ENCODE data around the gene DAND5. TPM values are rescaled to one million over a fixed set of nuclear protein-coding genes. Genes with fewer than 3 reads are reported as not detected.
"Not testable (repeated sequence)": the region's sequence is repeated elsewhere in the genome, so short reads cannot be mapped to it uniquely, and the experiment has no call there.

Gene DAND5
- total RNA-seq, 1 donor from 2014 or later, result not detected

- no peak for DNase-seq
Observed at GRCh38 chr19:12967907-12968306, 1.5 kb upstream of the DAND5 start.

DNA sequence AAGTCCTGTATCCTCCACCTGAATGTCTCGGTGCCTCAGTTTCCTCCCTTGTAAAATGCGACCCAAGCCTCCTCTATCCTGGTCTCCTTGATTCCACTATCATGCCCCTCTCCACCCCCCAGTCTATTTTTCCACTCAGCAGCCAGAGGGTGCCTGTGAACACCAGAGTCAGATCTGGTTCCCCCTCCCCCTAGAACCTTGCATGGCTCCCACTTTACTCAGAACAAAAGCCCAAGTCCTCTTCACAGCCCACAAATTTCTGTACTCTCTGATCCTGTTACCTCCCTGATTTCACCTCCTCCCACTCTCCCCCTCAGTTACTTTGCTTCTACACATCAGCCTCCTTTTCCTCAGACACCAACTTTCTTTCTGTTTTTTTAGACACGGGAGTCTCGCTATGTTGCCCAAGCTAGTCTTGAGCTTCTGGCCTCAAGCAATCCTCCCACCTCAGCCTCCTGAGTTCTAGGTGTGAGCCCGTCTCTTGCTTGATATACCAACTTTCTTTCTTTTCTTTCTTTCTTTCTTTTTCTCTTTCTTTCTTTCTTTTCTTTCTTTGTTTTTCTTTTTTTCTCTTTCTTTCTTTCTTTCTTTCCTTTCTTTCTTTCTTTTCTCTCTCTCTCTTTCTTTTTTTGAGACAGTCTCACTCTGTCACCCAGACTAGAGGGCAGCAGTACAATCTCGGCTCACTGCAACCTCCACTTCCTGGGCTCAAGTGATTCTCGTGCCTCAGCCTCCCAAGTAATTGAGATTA, 869 bp downstream of the DAND5 start:
- no peak for DNase-seq

DNA sequence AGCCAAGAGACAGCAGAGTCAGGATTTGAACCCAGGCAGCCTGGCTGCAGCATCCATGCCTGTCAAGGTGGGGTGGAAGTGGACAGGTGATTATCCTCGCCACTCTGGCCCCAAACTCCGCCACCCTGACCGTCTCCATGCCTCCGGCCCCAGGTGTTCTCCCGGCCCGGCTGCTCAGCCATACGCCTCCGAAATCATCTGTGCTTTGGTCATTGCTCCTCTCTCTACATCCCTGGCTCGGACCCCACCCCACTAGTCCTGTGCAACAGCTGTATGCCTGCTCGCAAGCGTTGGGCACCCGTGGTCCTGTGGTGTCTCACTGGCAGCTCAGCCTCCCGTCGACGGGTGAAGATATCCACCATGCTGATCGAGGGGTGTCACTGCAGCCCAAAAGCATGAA, 3.9 kb downstream of the DAND5 start:
- no peak for DNase-seq

DNA sequence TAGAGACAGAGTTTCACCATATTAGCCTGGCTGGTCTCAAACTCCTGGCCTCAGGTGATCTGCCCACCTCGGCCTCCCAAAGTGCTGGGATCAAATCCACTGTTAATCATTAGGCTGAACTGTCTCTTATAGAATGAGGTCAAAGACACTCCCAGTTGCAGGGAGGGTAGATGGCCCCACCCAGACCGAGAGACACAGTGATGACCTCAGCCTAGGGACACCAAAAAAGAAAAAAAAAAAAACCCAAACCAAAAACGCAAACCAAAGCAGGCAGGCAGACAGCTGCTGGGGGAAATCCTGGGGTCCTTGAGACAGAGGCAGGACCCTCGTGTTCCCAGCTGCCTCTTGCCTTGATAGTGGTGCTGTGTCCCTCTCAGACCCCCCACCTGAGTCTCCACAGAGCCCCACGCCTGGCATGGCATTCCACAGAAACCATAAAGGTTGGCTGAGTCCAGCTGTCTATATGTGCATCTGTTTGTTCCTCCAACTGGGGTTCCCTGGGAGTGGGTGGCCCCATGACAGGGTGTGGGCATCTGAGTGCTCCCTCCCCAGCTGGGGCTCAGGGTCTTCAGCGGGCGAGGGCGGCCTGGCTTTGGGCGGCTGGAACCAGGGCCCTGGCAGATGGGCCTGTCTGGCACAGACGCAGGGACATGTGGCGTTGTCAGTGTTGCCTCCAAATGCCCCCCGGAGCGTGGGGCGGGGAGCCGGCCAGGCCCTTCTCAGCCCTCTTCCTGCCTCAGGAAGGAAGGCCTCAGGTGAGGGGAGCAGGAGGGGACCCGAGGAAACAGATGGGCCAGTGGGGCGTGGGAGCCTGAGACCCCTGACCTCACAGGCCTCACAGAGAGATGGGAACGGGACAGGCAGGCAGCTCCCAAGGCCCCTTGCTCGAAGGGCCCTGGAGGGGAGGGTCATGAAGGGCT, 5.2 kb downstream of the DAND5 start:
- DNase-seq, result no peak

DNA sequence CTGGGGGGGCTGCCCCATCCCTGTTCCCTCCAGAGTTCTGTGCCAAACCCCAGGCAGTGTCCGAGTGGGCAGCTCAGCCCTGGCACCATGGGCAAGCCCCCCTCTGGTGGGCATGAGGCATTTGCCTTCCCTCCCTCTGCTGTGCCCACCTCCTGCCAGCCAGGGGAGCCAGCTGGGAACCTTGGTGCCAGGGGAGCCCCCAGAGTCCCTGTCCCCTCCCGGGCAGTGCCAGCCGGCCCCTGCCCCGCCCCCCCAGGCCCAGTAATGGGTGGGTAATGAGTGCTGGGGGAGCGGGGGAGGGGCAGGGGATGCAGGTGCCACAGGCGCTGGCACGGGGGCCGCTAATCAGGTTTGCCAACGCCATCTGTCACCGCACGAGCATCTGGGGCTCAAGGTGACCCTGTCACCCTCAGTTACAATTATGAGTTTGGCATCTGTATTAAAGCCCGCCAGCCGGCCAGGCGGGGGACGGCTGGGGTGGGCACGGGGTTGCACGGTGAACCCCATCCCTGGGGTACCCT, 5.9 kb downstream of the DAND5 start:
- no peak for DNase-seq

GRCh38 chr19:12976109-12976508, 6.7 kb downstream of the DAND5 start:
- not testable (repeated sequence) for DNase-seq

DNA sequence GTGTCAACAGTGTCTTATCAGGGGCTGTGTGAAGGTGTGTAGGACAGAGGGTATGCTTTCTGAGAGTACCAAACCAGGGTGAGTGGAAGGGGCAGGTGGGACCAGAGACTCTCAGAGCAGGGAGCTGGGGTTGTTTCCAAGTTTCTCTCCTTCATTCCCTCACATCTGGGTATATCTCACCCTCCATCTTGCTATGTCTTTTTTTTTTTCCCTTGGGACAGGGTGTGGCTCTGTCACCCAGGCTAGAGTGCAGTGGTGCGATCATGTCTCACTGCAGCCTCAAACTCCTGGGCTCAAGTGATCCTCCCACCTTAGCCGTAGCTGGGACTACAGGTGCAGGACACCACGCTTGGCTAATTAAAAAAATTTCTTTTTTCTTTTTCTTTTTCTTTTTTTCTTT, 10.6 kb downstream of the DAND5 start:
- no peak for DNase-seq

DNA sequence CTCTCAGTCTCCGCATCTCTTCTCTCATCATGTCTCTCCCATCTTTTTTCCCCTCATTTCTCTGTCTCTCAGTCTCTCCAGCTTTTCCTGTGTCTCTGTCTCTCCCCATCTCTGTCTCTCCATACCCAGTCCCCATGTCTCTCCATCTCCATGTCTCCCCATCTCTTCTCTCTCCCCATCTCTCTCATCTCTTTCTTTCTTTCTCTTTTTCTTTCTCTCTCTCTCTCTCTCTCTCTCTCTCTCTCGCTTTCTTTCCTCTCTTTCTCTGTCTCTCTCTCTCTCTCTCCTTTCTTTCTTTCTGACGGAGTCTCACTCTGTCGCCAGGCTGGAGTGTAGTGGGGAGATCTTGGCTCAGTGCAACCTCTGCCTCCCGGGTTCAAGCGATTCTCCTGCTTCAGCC, 13.3 kb downstream of the DAND5 start:
- DNase-seq, result no peak

DNA sequence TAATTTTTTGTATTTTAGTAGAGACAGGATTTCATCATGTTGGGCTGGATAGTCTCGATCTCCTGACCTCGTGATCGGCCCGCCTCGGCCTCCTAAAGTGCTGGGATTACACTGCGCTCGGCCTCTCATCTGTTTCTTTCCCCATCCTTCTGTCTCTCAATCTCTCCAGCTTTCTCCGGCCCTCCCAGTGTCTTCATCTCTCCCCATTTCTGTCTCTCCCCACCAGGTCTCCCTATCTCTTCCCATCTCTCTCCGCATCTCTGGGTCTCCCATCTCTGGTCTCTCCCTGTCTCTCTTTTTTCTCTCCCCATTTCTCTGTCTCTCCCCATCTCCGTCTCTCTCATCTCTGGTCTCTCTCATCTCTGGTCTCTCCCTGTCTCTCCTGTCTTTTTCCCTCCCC, 13.7 kb downstream of the DAND5 start:
- no peak for DNase-seq

DNA sequence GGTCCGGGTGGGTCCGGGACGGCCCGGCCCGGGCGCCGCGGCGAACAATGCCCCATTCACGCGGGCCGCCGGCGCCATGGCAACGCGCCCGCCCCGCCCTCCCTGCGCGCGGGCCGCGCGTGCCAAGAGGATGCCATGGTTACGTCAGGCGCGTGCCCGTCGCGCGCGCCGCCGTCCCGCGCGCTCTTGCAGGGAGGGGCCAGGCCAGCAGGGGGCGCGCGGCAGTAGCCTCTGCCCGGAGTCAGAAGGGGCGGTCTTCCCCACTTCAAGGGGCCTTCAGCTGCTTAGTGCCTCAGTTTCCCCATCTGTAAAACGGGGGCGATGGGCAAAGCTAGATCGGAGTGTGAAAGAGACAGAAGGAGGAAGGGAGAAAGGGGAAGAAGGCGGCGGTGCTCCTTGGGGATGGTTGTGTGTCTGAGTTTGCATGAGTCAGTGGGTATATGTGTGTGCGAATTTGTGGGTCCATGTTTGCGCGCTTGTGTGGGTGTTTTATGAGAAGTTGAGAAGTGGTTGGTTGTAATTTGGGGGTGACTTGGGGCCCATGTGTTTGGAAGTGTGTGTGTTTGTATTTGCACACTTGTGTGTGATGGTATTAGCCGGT, 14.3 kb downstream of the DAND5 start:
- peak; percentile 88 for DNase-seq

DNA sequence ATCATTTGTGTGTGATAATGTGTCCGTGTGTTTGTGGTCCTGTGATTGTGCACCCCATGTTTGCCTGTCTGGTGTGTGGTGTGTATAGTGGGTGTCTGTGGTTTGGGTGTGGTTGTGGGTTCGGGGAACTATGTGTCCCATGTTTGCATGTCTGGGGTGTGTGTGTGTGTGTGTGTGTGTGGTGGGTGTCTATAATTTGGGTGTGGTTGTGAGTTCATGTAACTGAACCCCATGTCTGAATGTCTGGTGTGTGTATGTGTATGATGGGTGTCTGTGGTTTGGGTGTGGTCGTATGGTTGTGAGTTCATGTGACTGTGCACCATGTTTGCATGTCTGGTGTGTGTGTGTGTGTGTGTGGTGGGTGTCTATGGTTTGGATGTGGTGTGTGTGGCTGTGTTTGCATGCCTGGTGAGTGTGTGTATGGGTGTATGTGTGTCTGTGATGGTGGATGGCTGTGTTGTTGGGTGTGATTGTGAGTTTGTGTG, 14.8 kb downstream of the DAND5 start:
- DNase-seq, result no peak

- DNase-seq, result no peak
Observed at GRCh38 chr19:12984683-12985048, 15.3 kb downstream of the DAND5 start.

- no peak for DNase-seq
Observed at GRCh38 chr19:12985049-12985776, 15.8 kb downstream of the DAND5 start.

GRCh38 chr19:12986726-12987125, 17.4 kb downstream of the DAND5 start:
- DNase-seq, result no peak

DNA sequence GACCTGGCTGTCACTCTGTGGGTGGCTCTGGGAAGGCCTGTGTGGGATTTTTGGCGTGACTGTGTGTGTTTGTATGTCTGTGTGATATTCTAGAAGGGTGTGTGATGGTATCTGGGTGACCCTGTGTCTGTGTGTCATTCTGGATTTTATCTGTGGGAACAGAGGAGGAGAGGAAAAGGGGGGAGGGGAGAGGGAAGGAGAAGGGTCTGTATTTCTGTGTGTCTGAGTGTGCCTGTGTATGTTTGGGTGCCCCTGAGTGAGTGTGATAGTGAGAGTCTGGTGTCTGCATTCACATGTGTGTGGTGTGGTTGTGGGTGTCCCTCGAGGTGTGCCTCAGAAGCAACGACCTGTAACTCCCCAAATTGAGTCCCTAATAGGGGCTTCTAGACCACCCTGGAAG, 17.8 kb downstream of the DAND5 start:
- DNase-seq, result no peak

DNA sequence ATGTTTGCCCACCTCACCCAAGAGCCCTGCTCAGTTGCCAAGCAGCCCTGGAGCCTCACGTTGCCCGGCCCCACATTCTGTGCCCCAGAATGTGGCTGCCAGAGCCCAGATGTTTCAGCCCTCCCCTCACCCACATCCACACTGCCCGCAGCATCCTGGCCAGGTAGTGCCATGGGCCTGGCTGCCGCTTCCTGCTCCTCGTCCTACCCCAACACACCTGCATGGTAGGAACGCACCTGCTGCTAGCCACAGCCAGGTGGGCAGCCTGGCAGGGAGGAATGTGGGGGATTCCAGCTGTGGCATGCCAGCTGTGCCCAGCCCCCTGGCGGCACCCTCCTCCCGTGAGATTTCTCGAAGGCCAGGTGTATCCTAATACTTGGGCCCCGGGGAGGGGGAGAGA, 18.4 kb downstream of the DAND5 start:
- DNase-seq, result no peak

DNA sequence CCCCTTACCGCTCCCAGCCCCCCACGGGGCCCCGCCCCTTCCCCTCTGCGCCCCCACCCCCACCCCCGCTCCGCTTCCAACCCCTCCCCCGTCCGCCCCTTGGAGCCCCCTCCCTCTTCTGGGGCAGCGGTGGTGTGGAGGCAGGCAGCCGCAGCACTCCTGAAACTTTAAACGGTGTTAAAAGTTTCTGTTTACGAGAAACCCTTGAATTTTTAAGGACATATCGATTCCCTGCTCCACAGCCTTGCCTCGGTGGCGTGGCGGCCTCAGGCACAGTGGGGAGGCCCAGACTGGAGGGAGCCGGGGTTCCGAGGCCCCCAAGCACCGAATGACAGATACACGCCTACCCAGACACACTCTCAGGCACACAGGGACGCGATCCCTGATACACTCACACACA, 21.1 kb downstream of the DAND5 start:
- DNase-seq, result no peak

GRCh38 chr19:12990853-12991252, 21.5 kb downstream of the DAND5 start:
- DNase-seq, result no peak

DNA sequence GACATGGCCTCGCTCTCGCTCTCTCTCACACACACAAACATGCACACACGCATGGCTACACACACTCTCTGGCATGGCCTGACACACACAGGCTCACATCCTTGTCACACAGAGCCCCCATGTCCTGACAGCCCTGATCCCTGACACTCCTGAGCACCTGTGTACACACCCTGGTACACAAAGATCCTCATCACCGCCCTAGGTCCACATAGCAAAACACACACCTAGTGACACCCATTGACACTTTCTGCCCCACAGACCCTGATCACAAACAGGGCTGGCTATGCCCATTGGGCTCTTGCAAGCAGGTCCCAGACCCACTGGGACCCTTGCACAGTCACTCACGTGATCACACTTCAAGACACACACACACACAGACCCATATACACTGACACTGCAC, 21.9 kb downstream of the DAND5 start:
- no peak for DNase-seq

GRCh38 chr19:12992729-12993128, 23.4 kb downstream of the DAND5 start:
- no peak for DNase-seq

DNA sequence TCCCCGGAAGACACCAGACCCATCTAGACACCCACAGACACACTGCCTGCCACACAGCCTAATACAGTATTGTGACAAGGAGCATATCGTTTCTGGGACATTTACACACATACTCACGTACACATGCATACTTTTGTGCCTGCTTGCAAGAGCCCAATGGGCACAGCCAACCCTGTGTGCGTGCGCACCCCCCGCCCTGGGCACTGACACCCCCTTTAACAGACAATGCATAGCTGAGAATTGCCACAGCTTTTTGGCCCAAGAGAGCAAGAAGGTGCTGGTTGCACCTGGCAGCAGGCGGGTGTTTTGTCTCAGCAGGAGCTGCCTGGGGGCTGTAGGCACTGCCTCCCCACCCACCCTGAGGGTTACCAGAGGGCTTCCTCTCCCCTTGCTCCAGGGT, 24.2 kb downstream of the DAND5 start:
- DNase-seq, result no peak
